ENCODE data around the gene GDE1. TPM values are rescaled to one million over a fixed set of nuclear protein-coding genes. Genes with fewer than 3 reads are reported as not detected.

The GDE1 gene, protein sequence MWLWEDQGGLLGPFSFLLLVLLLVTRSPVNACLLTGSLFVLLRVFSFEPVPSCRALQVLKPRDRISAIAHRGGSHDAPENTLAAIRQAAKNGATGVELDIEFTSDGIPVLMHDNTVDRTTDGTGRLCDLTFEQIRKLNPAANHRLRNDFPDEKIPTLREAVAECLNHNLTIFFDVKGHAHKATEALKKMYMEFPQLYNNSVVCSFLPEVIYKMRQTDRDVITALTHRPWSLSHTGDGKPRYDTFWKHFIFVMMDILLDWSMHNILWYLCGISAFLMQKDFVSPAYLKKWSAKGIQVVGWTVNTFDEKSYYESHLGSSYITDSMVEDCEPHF
- total RNA-seq (ENCODE audit: low replicate concordance), result 23.5 and 33.7 TPM in 2 replicates

DNA sequence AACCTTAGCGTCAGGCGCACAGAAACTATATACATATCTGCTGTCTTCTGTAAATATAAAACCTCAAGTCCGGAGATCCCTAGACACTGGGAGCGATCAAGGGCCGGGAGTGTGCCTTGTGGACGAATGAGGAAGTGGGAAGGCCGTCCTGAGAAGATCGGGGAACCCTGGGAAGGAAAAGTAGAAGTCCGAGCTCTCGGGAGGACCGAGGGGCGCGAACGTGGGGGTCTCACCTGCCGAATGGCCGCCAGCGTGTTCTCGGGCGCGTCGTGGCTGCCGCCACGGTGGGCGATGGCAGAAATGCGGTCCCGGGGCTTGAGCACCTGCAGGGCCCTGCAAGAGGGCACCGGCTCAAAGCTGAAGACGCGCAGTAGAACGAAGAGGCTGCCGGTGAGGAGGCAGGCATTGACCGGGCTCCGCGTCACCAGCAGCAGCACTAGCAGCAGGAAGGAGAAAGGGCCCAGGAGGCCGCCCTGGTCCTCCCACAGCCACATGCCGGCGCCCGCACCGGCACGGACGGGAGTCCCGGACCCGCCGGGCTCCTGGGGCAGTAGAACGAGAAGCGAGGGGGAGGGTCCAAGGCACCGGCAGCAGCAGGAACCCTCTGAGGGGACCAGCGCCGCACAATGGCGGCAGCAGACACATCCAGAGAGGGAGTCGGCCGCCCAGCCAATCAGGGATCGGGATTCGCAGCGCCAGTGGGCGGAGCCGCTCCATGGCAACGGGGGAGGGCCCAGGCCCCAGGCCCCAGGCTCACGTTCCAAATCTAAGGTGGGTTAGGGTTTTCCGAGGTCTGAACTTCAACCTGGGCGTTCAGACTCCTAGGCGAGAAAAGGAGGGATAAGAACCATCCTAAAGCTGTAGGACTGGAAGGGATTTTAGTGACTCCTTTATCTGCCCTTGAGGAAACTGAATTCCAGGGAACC lies at the start of gene GDE1:
Gene GDE1 (minus strand): TSS at position 628 of the 926 bp plus-strand sequence. CDS start 134 bp downstream, at position 494.

DNA sequence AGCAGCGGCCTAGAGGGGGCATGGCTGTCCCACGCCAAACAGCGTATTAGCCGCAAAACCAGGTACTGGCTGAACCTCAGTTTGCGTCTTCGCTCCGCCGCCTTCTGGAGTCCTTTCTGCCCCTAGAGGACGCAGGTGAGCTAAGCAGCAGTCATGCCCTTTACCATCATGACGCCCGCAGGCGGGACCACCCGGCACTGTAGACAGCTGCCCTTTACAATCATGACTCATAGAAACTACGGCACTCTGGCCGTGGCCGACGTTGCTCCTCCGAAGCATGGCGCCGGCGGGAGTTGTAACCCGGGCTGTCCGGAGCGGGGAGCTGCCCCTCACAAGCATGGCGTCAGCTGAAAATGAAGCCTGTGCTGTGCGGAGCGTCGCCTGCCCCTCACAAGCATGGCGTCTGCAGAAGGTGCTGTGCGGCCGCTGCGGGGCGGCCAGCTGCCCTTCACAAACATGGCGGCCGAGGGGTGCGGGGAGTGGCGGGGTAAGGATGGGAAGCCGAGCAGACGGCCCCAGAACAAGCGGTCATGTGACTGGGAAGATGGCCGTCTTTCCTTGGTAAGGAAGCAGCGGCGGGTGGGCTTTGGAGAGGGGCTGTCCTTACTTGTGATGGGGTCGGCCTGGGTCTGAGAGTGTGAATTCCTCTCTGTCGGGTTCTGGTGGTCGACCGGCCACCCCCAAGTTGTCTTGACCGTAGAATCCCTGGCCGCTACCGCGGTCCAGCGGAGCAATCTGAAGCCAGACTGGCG lies 33.5 kb upstream of the GDE1 start, which contains the start of gene VPS35L:
Gene VPS35L (plus strand): TSS at position 518 of the 752 bp plus-strand sequence. CDS start 27 bp downstream, at position 545.

DNA sequence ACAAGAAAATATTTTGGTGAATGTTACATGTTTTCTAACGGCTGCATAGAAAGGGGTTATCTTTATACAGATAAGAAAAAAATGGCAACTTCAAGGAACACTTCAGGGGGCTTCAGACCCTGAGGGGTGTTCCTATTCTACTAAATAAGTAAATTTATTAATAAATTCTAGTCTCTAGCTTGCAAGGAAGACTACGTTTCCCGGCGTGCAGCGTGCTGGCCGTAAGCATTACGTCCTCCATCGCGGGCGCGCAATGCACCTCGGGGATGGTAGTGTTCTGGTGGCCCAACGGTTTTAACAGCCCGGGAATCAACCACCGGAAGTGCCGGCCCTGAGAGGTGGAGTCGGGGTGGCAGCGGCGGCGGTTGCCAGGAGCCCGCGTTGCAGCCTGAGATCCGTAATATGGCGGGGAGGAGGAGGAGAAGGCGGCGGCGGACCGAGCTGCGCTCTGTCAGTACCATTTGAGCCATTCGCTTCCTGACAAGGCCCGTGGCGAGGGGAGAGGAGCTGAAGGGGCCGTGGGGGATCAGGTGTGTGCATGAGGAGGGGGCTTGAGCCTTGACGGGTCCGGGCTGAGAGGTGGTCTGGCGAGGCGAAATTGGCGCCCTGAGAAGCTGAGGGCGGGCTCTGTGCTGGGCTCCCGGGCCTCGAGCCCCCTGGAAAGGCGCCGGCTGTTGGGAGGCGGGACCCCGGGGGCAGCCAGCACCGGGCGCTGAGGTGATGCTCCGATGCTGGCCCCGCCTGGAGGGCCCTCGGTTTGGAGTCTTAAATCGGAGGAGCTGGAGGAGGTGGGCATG lies 1.9 kb upstream of the GDE1 start, which contains the start of gene CCP110:
Gene CCP110 (plus strand): TSS at position 384 of the 797 bp plus-strand sequence. CDS start 3,940 bp downstream, outside the sequence.

Other genes starting within 250 kb of the GDE1 start
- gene CLEC19A, start 236.4 kb downstream of the GDE1 start, total RNA-seq (ENCODE audit: low replicate concordance), result not detected in 2 replicates
- not detected in 2 replicates for gene TMC5, start 104.2 kb downstream of the GDE1 start, total RNA-seq (ENCODE audit: low replicate concordance)
- 7.5 and 8.6 TPM in 2 replicates for gene CCP110, start 1.8 kb upstream of the GDE1 start, total RNA-seq (ENCODE audit: low replicate concordance)
- 28.4 and 28.9 TPM in 2 replicates for gene VPS35L, start 33.6 kb upstream of the GDE1 start, total RNA-seq (ENCODE audit: low replicate concordance)
- gene KNOP1, start 196.1 kb upstream of the GDE1 start, total RNA-seq (ENCODE audit: low replicate concordance), result 5.1 and 11.7 TPM in 2 replicates
- 6.1 and 6.8 TPM in 2 replicates for gene IQCK, start 196.2 kb upstream of the GDE1 start, total RNA-seq (ENCODE audit: low replicate concordance)